Stimulated activated CD4-positive, alpha-beta T cell treated with anti-CD3 and anti-CD28 coated beads, Interleukin-15, amount 100 ng/mL, for 48 hours (primary cell): ENCODE measurements around the gene LCK.
A peak's percentile ranks its signal among the peaks of the same experiment; 100 is the strongest.
"Not testable (repeated sequence)": the region's sequence is repeated elsewhere in the genome, so short reads cannot be mapped to it uniquely, and the experiment has no call there.

Experiments used
- DNase-seq, 2 donors: peaks; one replicate each; pipeline ENCODE4 v3.0.0-alpha.2; 2020; ENCODE audit warnings: low read depth in 2 of 2

Gene LCK

DNA sequence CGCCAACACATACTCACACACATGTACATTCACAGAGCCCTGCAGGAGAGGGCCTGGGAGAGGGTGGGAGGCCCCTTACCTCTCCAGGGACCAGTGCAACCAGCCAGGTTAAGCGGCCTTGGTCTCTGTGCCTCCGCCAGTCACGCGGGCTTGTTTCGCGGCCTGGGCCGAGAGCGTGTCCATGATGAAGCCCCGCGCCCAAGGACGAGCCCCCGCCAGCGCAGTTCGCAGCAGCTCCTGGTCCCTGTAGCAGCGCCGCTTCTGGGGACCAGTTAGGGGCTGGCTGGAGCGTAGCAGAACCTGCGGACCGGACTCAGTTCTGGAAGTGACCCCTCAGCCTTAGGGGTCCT, 11.3 kb upstream of the LCK start:
- DNase-seq, result no peak

DNA sequence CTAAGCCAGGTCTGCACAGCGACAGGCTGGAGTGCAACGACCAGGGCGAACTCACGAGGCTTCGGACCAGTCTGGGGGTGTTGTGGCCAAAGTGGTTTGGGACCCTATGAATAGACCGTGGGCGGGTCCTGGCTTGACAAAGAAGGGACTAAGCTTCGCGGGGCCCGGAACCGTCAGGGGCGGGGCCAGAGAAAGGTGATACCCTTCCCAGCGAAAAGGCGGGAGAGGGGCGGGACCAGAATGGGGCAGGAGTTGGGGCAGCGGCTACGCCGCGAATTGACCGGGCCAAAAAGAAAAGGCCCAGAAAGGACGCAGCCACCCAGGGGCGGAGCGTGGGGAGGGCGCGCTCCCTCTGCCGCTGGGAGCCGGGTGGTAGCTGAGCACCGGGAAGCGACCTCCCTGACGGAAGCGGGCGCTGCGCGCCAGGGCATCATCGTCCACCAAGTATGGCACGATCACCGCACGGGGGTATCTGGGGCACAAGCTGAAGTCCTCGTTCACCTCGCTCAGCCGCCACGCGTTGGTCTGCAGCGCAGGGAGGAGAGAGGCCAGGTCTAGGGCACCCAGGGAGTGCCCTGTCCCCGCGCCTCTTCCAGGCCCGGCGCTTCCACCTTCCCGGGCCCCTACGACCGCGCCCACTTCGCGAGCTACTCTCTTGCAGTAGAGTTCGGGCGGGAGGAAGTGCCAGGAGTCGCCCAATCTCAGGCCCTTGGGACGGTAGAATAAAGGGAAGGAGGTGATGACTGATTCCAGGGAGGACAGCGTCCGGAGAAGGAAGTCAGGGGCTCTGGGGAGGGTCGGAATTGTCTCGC, 10.7 kb upstream of the LCK start:
- DNase-seq, result no peak

DNA sequence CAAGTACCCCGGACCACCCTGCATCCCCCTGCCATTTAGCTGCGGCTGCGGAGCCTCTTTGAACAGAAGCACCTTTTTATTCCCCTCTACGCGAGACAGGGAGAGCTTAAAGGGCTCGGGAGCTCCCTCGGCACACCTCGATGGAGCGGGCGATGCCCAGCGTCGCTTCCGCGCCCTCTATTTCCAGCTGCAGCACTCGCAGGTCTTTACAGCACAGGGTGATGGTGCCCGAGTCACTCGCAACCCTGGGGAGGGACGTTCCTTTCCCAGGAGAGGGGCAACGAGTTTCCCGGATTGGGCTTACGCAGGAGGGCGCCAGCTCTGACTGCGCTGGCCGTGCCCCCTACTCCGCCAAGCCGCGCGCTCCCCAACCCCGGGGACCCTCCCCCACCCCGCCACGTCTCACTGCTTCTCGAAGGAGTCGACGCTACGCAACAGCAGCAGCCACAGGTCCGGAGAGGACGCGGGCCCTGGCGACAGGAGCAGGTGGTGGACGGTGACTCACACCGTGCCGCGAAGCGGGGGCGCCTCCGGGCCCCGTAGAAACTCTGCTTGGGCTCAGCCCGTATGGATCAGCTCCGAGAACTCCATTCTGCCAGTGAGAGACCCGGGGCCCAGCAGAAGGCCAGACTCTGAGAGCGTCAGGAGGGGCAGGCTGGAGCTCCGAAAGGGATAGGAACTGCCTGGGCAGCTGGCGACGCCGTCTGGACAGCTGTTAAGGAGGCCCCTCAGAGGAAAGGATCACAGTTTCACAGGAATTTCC, 9.9 kb upstream of the LCK start:
- no peak for DNase-seq

DNA sequence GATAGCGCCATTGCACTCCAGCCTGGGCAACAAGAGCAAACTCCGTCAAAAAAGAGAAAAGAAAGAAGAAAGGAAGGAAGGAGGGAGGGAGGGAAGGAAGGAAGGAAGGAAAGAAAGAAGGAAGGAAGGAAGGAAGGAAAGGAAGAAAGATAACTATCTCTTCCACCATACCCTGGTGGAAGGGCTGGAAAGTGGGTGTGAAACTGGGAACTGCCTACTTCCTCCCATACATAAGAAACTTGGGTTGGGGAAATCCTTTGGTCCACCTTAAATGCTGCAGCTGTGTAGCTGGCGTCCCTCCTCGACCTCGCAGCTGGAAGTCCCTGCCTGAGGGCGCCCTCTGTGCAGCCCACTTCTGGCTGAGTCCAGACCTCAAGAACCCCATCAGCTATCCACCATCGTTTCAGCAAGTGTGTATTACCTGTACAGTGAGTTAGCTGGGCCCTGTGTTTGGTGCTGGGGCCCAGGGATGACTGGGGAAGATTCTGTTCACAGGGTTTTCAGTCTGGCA, 8.7 kb upstream of the LCK start:
- no peak for DNase-seq

DNA sequence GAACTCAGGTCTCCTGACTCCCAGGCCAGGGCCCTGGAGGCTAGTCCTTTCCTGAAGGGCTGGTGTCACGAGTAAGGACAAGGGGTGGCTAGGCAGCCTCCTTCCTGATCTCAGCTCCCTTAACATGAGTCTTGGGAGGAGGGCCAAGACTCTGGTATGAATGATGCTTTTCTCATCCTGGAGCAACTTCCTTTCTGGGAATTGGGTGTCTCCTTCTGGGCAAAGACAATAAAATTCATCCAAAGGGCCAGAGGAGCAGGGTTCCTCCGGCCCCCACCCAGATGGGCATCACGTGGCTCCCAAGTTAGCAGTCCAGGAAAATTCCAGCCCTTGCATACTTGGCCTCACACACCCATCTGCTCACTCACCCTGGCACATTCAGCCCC, 4.2 kb upstream of the LCK start, which contains the start of gene FAM167B:
FAM167B (plus strand) TSS at position 335 of the 386 bp plus-strand sequence. CDS start 200 bp downstream, outside the sequence.
- DNase-seq, result no peak

DNA sequence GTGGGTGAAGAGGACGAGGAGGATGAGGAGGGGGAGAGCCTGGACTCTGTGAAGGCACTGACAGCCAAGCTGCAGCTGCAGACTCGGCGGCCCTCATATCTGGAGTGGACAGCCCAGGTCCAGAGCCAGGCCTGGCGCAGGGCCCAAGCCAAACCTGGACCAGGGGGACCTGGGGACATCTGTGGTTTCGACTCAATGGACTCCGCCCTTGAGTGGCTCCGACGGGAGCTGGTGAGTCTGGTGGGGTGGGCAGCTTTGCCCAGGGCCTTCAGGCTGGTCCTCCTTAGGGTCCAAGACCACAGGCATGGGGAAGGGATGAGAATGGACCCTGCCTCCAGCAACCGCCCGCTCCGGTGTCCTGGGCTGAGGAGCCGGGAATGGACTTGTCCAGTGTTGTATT, 3.6 kb upstream of the LCK start:
- DNase-seq, result no peak

DNA sequence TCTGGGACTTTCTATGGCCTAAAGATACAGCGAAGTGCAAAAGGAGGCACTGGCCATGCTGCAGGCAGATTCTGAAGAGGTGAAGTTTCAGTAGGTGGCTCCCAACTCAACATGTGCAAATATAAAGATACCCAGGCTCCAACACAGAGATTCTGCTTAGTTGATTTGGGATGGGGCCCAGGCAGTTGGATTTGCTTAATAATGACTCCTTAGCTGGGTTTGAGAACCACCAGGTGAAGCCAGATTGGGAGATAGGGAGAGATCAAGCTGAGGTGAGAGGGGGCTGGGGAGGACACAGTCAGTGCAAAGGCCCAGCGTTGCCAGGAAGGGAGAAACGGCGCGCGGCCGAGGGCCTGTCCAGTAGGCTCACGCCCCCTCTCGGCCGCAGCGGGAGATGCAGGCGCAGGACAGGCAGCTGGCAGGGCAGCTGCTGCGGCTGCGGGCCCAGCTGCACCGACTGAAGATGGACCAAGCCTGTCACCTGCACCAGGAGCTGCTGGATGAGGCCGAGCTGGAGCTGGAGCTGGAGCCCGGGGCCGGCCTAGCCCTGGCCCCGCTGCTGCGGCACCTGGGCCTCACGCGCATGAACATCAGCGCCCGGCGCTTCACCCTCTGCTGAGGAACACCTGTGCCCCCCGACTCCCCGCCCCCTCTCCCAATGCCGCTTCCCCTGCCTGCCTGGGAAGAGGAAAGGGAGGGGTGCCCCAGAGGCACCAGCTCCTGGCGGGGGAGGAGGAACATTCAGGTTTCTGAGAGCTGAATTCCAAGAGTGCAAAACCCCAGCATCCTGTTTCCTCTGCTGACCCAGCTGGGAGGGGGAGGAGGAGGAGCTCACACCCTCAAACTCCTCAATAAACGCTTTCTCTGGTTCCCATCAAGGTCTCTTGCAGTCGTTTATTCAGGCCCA, 2.8 kb upstream of the LCK start:
- DNase-seq, result peak; percentile 69 to 84

DNA sequence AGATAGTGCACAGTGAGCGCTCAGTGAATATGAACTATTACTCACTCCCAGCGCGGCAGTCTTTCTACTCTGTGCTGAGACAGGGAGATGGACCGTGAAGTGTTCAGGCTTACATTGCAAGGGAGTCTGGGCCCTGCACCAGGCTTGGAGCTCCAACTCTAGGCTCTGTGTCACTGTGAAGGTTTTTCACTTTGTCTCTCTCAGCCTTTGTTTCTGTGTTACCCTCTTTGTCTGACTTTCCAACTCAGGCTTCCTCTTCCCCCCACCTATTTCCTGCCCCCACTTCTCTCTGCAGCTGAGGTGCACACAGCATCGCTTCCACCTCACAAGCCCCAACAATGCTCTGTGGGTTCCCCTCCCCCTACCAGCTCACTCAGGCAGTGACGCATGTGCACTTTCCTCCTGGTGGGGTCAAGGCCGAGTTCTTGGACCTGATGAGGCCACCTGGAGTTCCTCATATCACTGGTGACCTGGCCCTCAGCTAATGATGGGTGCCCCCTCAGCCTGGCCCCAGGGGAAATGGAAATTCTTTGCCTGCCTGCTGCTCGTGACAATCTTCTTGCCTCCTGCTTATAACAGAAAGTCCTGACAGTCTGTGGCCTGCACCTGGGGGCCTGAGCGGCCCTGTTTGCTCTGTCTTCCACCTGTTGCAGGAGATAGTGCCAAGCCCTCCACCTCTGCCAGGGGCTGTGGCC, 1.1 kb upstream of the LCK start:
- DNase-seq, result peak; percentile 64 to 75

DNA sequence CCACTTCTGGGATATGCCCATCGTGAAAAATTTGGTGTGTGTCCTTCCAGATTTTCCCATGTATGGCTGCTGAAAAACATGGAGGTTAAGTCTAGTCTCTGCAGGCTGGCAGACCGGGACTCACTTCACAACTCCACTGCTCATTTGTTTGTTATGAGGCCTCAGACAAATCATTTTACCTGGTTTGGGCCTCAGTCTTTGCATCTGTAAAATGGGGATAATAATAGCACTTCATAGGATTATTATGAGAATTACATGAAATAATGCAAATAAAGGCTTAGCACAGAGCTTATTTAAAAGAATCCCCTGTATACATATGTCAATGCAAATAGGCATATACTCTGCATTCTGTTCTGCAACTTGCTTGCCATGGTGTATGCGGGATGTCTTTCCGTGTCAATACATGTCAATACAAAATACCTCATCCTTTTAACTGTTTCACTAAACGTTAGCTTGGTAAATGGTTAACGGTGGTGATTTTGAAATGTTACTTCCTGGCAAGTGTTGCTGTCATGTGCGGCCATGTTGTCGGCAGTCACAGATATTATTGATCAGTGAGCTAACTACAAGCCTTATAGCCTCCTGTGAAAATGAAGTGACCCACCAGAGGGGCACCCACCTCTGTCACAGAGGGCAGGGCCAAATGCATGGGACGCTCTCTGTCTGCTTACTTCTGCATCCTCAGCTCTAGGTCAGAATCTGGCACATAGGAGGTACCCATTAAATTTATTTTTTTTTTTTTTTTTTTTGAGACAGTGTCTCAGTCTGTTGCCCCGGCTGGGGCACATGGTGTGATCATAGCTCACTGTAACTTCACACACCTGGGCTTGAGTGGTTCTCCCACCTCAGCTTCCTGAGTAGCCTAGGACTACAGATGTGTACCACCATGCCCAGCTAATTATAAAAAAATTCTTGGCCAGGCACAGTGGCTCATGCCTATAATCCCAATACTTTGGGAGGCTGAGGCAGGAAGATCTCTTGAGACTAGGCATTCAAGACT, 4.3 kb downstream of the LCK start:
- no peak for DNase-seq

DNA sequence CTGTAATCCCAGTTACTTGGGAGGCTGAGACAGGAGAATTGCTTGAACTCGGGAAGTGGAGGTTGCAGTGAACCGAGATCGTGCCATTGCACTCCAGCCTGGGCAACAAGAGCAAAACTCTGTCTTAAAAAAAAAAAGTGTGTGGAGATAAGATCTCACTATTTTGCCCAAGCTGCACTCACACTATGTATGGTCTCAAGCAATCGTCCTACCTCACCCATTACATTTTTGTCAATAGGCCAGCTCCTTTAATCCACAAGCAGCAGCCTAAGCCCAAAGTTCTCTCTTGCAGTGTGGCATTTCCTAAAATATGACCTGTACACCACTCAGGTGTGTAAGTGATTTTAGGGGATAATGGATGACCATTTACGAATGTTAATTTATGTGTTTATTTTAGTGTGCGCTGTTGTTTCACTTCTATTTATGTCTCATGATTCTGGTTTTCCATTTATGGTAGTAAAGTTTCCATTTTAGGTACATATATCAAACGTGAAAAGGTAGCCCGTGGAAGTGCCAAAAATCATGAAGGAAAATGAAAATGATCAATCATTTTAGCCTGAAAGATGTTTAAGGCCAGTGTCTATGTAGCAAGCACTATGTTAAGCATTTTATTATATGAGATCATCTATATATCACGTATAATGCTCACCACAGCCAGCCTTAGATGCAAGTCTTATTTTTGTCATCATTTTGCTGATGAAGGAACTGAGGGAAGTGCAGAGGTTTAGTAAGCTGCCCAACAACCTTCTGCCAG, 5.6 kb downstream of the LCK start:
- no peak for DNase-seq

DNA sequence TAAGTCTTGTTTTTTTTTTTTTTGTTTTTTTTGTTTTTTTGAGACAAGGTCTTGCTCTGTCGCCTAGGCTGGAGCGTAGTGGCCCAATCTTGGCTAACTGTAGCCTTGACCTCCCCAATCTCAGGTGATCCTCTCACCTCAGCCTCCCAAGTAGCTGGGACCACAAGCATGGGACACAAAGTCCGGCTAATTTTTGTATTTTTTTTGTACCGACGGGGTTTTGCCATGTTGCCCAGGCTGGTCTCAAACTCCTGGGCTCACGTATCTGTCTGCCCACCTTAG, 6.1 kb downstream of the LCK start:
- DNase-seq, result no peak

DNA sequence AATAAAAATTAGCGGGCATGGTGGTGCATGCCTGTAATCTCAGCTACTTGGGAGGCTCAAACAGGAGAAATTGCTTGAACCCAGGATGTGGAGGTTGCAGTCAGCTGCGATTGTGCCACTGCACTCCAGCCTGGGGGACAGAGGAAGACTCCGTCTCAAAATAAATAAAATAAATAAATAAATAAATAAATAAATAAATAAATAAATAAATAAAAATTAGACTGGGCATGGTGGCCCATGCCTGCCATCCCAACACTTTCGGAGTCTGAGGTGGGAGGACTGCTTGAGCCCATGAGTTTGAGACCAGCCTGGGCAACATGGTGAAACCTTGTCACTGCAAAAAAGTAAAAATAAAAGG, 12.2 kb downstream of the LCK start:
- DNase-seq, result not testable (repeated sequence)

DNA sequence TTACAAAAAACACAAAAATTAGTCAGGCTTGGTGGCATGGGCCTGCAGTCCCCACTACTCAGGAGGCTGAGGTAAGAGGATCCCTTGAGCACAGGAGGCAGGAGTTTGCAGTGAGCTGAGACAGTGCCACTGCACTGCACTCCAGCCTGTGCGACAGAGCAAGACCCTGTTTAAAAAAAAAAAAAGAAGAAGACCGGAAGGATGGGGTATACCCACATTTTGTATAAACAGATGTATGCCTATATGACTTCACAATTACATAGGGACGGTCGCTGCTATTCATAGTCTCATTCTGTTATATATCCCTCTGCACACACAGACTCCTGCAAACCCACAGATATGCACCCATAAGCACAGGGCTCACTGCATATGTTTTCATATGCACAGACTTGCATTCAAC, 12.7 kb downstream of the LCK start:
- DNase-seq, result no peak

DNA sequence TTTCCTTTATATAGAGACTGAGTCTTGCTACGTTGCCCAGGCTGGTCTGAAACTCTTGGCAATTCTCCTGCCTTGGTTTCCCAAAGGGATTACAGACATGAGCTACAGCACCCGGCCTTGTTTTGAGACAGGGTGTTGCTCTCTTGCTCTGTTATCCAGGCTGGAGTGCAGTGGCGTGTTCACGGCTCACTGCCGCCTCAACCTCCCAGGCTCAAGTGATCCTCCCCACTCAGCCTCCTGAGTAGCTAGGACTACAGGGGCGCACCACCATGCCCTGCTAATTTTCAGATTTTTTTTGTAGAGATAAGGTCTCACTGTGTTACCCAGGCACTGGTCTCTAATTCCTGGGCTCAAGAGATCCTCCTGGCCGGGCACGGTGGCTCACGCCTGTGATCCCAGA, 14.8 kb downstream of the LCK start:
- no peak for DNase-seq

DNA sequence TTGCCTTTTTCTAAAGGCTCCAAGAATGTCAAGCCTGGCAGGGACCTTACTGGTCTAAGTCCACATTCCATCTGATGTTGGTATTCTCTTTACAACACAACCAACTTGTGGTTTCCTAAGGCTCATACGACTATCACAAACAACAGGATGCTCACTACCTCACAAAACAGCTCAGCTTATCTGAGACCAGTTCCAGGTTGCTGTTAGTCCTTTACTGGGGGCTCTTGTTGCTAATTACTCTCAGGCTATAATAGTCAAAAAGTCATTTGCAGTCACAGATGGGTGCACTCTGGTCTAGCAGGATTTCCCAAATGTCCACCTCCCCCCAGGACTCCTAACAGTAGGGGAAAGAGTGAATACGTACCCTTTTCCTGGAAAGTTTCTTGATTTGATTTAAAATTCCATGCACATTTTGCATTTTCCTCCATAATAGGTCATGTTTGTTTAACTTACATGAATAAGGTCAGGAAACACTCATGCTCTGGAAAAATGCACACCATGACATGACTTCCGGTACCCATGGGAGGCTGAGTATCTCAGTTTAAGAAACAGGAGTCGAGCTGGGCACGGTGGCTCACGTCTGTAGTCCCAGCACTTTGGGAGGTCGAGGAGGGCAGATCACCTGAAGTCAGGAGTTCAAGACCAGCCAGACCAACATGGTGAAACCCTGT, 16.0 kb downstream of the LCK start:
- DNase-seq, result no peak

DNA sequence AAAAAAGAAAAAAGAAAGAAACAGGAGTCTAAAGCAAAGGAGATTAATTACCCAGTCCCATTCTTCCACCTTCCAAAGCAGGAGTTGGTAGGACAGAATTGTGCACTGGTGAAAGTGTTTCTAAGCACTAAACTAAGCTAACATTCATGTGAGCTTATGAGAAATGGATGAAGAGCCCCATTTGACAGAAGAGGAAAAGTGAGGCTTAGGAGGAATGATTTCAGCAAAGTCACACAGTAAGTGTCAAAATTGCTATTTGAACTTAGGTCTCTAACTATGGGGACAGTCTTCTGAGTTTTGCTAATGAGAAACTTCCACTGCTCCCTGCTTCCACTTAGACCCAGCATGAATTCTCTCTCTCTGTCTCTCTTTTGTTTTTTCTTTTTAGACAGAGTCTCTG, 18.7 kb downstream of the LCK start:
- DNase-seq, result no peak

DNA sequence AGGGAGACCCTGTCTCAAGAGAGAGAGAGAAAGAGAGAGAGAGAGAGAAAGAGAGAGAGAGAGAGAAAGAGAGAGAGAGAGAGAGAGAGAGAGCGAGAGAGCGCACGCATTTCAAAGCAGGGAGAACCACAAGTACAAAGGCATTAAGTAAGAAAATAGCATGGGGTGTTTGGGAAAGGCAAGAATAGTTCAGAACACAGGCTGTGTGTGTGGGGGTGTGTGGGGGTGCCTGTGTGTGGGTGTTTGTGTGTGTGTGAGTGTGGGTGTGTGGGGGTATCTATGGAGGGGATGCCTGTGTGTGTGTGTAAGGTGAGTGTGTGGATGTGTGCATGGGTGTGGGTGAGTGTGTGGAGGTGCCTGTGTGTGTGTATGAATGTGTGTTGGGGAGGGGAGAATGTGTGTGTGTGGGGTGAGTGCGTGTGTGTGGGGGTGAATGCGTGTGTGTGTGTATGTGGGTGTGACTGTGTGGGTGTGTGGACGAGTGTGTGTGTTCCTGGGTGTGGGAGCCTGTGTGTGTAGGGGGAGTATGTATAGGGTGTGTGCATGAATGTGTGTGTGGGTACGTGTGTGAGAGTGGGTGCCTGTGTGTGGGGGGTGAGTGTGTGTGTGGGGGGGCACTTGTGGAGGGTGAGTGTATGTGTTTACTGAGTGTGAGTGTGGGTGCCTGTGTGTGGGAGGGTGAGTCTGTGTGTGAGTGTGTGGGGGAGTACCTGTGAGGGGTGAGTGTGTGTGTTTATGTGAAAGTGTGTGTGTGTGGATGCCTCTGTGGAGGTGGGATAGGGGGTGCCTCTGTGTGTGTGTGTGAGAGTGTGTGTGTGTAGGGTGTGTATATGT, 21.7 kb downstream of the LCK start:
- DNase-seq, result no peak
